ENCODE measurements around the gene CTDSPL. TPM values are rescaled to one million over a fixed set of nuclear protein-coding genes. Genes with fewer than 3 reads are reported as not detected.

Gene CTDSPL
- polyA plus RNA-seq, 1 experiment, result 40.4 TPM

- no peak overlapping the region for H3K27ac ChIP-seq (ENCODE audit: low read depth, low read length)
- POLR2A ChIA-PET, result interaction anchor here (0.7 kb wide), 1 partner anchor 130 kb away, joined by 3 read pairs; no protein-coding TSS in a partner anchor
- CTCF ChIA-PET, result no interaction called here
- no peak overlapping the region for H3K4me3 ChIP-seq (ENCODE audit: low read depth, low read length)
- no peak for DNase-seq (ENCODE audit: low read depth, low spot score)
- TF ChIP-seq CTCF (IDR thresholded peaks at IDR 0.05; ENCODE audit: low read depth, low read length), result no peak
- H3K9me3 ChIP-seq (ENCODE audit: control insufficient read depth, insufficient read depth, low read length), result no peaks in the 10 kb centered on the region
- H3K27me3 ChIP-seq (ENCODE audit: control insufficient read depth, insufficient read depth, low read length), result no peaks in the 10 kb centered on the region
These were observed 80.2 kb downstream of the CTDSPL start for GRCh38 chr3:37941608-37942508.

GRCh38 chr3:37942646-37943045 lies 81.0 kb downstream of the CTDSPL start:
- POLR2A ChIA-PET, result no interaction called here
- H3K27me3 ChIP-seq (ENCODE audit: control insufficient read depth, insufficient read depth, low read length), result no peaks in the 10 kb centered on the region
- CTCF ChIA-PET, result no interaction called here

GRCh38 chr3:37943126-37943525 lies 81.4 kb downstream of the CTDSPL start:
- DNase-seq (ENCODE audit: low read depth, low spot score), result no peak
- Histone ChIP-seq H3K4me3 (ENCODE audit: low read depth, low read length) (no peak overlapping the region), H3K27me3 (ENCODE audit: control insufficient read depth, insufficient read depth, low read length) (no peaks in the 10 kb centered on the region), H3K27ac (ENCODE audit: low read depth, low read length) (no peak overlapping the region), H3K9me3 (ENCODE audit: control insufficient read depth, insufficient read depth, low read length) (no peaks in the 10 kb centered on the region)
- ChIA-PET CTCF (interaction anchor here (5.2 kb wide), 1 partner anchor 24 kb away, joined by 20 read pairs; no protein-coding TSS in a partner anchor), POLR2A (no interaction called here)
- TF ChIP-seq CTCF (IDR thresholded peaks at IDR 0.05; ENCODE audit: low read depth, low read length), result no peak

More at GRCh38 chr3:37942646-37943045, 81.0 kb downstream of the CTDSPL start:
- no peak for DNase-seq (ENCODE audit: low read depth, low spot score)
- Histone ChIP-seq H3K27ac (ENCODE audit: low read depth, low read length) (no peak overlapping the region), H3K9me3 (ENCODE audit: control insufficient read depth, insufficient read depth, low read length) (no peaks in the 10 kb centered on the region), H3K4me3 (ENCODE audit: low read depth, low read length) (no peak overlapping the region)
- TF ChIP-seq CTCF (IDR thresholded peaks at IDR 0.05; ENCODE audit: low read depth, low read length), result no peak

- ChIA-PET CTCF (interaction anchor here (1.7 to 5.2 kb wide), 2 partner anchors 24 to 31 kb away, joined by 6 to 20 read pairs; no protein-coding TSS in a partner anchor), POLR2A (no interaction called here)
- Histone ChIP-seq H3K27ac (ENCODE audit: low read depth, low read length) (no peak overlapping the region), H3K4me3 (ENCODE audit: low read depth, low read length) (no peak overlapping the region), H3K27me3 (ENCODE audit: control insufficient read depth, insufficient read depth, low read length) (no peaks in the 10 kb centered on the region), H3K9me3 (ENCODE audit: control insufficient read depth, insufficient read depth, low read length) (no peaks in the 10 kb centered on the region)
- no peak for DNase-seq (ENCODE audit: low read depth, low spot score)
- TF ChIP-seq CTCF (IDR thresholded peaks at IDR 0.05; ENCODE audit: low read depth, low read length), result no peak
These were observed 82.1 kb downstream of the CTDSPL start for GRCh38 chr3:37943631-37944314.

Measured in AG04450 (cell line).